ENCODE measurements around the gene DNAJC17.

DNAJC17 gene

DNA sequence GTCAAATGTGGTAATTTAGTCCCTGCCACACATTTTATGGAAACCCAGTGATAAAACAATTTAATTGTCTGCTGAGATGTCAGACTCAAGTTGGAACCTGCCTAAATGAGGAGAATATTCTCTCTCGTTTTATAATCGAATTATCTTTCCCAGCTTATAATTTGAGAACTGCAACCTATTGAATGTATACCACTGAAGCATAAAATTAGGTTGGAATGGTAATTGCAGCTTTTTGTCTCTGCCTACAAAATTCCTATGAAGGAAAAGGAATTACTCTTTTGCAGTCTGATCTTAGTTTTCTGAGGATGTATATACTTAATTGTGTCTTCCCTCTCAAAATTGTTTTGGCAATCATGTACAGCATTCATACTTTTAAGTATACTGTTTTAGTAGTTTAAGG is 83.4 kb downstream of the DNAJC17 start:
- no peak for DNase-seq

DNA sequence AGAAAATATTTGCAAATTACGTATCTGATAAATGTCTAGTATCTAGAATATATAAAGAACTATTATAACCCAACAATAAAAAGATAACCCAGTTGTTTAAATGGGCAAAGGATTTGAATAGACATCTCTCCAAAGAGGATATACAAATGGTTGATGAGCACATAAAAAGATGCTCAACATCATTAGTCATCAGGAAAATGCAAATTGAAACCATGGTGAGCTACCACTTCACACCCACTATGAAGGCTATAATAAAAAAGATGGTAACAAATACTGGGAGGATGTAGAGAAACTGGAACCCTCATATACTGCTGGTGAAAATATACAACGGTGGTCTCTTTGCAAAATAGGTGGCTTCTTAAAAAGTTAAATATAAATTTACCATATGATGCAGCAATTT is 84.3 kb downstream of the DNAJC17 start:
- no peak for DNase-seq

DNA sequence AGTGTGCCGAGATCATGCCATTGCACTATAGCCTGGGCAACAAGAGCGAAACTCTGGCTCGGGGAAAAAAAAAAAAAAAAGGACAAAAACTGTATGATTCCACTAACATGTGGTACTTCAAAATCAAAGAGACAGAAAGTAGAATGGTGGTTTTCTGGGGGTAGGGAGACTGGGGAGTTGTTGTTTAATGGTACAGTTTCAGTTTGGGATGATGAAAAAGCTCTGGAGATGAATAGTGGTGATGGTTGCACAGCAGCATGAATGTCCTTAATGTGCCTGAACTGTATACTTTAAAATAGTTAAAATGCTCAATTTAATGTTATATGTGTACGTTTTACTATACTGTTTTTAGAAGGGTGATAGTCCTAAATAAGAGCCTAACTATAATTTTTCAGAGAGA is 84.9 kb downstream of the DNAJC17 start:
- DNase-seq, result no peak

DNA sequence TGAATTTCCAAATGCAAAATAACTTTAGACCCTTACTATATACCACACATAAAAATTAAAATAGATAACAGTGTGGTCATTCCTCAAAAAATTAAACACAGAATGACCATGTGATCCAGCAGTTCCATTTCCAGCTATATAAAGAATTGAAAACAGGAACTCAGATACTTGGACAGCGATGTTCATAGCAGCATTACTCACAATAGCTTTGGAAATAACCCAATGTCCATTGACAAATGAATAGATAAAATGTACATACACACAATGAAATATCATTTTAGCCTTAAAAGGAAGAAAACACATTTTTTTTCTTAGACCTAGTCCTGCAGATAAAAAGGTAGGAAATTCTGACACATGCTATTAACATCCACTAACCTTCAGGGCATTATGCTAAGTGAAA is 85.6 kb downstream of the DNAJC17 start:
- no peak for DNase-seq

DNA sequence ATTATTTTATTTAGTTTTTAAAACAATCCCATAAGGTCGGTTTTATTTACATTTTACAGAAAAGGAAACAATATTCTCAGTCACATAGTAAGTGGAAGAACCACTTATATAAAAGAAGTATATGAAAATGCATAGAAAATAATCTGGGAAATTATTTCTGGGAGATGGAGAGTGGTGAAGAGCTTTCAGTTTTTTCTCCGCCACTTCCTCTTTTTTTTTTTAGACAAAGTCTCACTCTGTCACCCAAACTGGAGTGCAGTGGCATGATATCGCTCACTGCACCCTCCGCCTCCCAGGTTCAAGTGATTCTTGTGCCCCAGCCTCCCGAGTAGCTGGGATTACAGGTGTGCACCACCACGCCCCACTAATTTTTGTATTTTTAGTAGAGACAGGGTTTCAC is 91.1 kb downstream of the DNAJC17 start:
- no peak for DNase-seq

All from activated CD4-positive, CD25-positive, alpha-beta regulatory T cell (primary cell).